ENCODE data around the gene SELENOH.

GRCh38 chr11:57727185-57727584 lies 14.1 kb upstream of the SELENOH start:
- TF ChIP-seq CTCF (IDR thresholded peaks at IDR 0.05) (no peak), POLR2A (IDR thresholded peaks at IDR 0.05) (no peak), POLR2AphosphoS5 (IDR thresholded peaks at IDR 0.05) (no peak)

All from gastroesophageal sphincter (tissue), 3 donors.